Liver (tissue), 3 donors: Measurements from ENCODE around the gene MGAT5.

Experiments
- ATF3 ChIP-seq: IDR thresholded peaks from 2 replicates; pipeline ENCODE4 v1.6.1; 2016; ENCODE audit warnings: antibody characterized with exemption
- EGR1 ChIP-seq, 2 donors: IDR thresholded peaks; 2 replicates each; pipeline ENCODE4 v1.6.1; 2016 to 2018; ENCODE audit warnings: antibody characterized with exemption in 2 of 2, low read depth in 2 of 2
- FOXA1 ChIP-seq: IDR thresholded peaks from 2 replicates; pipeline ENCODE4 v1.6.1; 2016; ENCODE audit warnings: antibody characterized with exemption
- GABPA ChIP-seq, 2 donors: IDR thresholded peaks in 1 of 2; conservative IDR thresholded peaks in 1 of 2; 2 replicates each; pipeline ENCODE4 v1.6.1; 2016; ENCODE audit warnings: antibody characterized with exemption in 2 of 2, mild to moderate bottlenecking in 1 of 2, moderate library complexity in 1 of 2
- JUND ChIP-seq, 2 donors: IDR thresholded peaks; 2 replicates each; pipeline ENCODE4 v1.6.1; 2016; ENCODE audit warnings: antibody characterized with exemption in 2 of 2
- MAX ChIP-seq: IDR thresholded peaks from 2 replicates; pipeline ENCODE4 v1.6.1; 2016; ENCODE audit warnings: antibody characterized with exemption
- RAD21 ChIP-seq, 2 donors: IDR thresholded peaks; 2 replicates each; pipeline ENCODE4 v1.6.1; 2016; ENCODE audit warnings: antibody characterized with exemption in 2 of 2, mild to moderate bottlenecking in 2 of 2
- SP1 ChIP-seq: IDR thresholded peaks from 2 replicates; pipeline ENCODE4 v1.6.1; 2018; ENCODE audit warnings: antibody characterized with exemption, mild to moderate bottlenecking
- TAF1 ChIP-seq: conservative IDR thresholded peaks from 2 replicates; pipeline ENCODE4 v1.6.1; 2016; ENCODE audit warnings: antibody characterized with exemption, mild to moderate bottlenecking
- TF ChIP-seq, protein P1 (sequence below): fragments of 150-350 bp; IDR thresholded peaks from 2 replicates; pipeline ENCODE4 v1.5.1; 2017; ENCODE audit warnings: improper control_type of control experiment, low read depth, low read length; ENCODE audit not compliant: missing input control
- TF ChIP-seq, protein P2 (sequence below): IDR thresholded peaks from 2 replicates; pipeline ENCODE4 v1.6.1; 2016; ENCODE audit warnings: antibody characterized with exemption
- donor health status: healthy.
- donor health status: healthy.

GRCh38 chr2:134413430-134413829 lies 159.6 kb downstream of the MGAT5 start:
- no peak for TF ChIP-seq JUND (IDR thresholded peaks at IDR 0.05)
- no peak for TF ChIP-seq RAD21 (IDR thresholded peaks at IDR 0.05)
- TF ChIP-seq, protein P1, sequence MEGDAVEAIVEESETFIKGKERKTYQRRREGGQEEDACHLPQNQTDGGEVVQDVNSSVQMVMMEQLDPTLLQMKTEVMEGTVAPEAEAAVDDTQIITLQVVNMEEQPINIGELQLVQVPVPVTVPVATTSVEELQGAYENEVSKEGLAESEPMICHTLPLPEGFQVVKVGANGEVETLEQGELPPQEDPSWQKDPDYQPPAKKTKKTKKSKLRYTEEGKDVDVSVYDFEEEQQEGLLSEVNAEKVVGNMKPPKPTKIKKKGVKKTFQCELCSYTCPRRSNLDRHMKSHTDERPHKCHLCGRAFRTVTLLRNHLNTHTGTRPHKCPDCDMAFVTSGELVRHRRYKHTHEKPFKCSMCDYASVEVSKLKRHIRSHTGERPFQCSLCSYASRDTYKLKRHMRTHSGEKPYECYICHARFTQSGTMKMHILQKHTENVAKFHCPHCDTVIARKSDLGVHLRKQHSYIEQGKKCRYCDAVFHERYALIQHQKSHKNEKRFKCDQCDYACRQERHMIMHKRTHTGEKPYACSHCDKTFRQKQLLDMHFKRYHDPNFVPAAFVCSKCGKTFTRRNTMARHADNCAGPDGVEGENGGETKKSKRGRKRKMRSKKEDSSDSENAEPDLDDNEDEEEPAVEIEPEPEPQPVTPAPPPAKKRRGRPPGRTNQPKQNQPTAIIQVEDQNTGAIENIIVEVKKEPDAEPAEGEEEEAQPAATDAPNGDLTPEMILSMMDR: no peak
- no peak for TF ChIP-seq ATF3
- no peak for TF ChIP-seq MAX
- TF ChIP-seq FOXA1: no peak
- no peak for TF ChIP-seq SP1
- no peak for TF ChIP-seq EGR1 (IDR thresholded peaks at IDR 0.05; ENCODE audit: low read depth in 2 of 2)
- no peak for TF ChIP-seq TAF1
- TF ChIP-seq, protein P2, sequence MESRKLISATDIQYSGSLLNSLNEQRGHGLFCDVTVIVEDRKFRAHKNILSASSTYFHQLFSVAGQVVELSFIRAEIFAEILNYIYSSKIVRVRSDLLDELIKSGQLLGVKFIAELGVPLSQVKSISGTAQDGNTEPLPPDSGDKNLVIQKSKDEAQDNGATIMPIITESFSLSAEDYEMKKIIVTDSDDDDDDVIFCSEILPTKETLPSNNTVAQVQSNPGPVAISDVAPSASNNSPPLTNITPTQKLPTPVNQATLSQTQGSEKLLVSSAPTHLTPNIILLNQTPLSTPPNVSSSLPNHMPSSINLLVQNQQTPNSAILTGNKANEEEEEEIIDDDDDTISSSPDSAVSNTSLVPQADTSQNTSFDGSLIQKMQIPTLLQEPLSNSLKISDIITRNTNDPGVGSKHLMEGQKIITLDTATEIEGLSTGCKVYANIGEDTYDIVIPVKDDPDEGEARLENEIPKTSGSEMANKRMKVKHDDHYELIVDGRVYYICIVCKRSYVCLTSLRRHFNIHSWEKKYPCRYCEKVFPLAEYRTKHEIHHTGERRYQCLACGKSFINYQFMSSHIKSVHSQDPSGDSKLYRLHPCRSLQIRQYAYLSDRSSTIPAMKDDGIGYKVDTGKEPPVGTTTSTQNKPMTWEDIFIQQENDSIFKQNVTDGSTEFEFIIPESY: no peak
- TF ChIP-seq GABPA (IDR thresholded peaks at IDR 0.05 in 1 of 2, conservative IDR thresholded peaks at IDR 0.05 in 1 of 2): no peak
